Endodermal cell (in vitro differentiated cells): ENCODE results near the gene FTO. TPM values are rescaled to one million over a fixed set of nuclear protein-coding genes. Genes with fewer than 3 reads are reported as not detected.

Experiments used
- DNase-seq: peaks from one replicate; pipeline ENCODE4 v3.0.0-alpha.2; 2017
- H3K27ac ChIP-seq: 2 replicates; pipeline ENCODE4 v1.5.1; 2013; ENCODE audit warnings: mild to moderate bottlenecking, low read depth, low read length, moderate library complexity
- H3K27me3 ChIP-seq: 2 replicates; pipeline ENCODE4 v1.6.1; 2013; ENCODE audit warnings: mild to moderate bottlenecking, low read length, moderate library complexity; ENCODE audit not compliant: insufficient read depth, control insufficient read depth, poor library complexity, severe bottlenecking
- H3K36me3 ChIP-seq: 2 replicates; pipeline ENCODE4 v1.7.0; 2013; ENCODE audit warnings: mild to moderate bottlenecking, low read length, moderate library complexity; ENCODE audit not compliant: control insufficient read depth, insufficient read depth
- H3K4me1 ChIP-seq: one replicate; pipeline ENCODE4 v1.7.0; 2013; ENCODE audit warnings: low read length; ENCODE audit not compliant: control insufficient read depth, insufficient read depth
- H3K4me3 ChIP-seq: 2 replicates; pipeline ENCODE4 v1.5.1; 2013; ENCODE audit warnings: mild to moderate bottlenecking, low read length, moderate library complexity
- H3K9ac ChIP-seq: 2 replicates; pipeline ENCODE4 v1.6.1; 2013; ENCODE audit warnings: mild to moderate bottlenecking, low read length, moderate library complexity; ENCODE audit not compliant: poor library complexity, severe bottlenecking; ENCODE audit errors: extremely low read depth
- H3K9me3 ChIP-seq: 2 replicates; pipeline ENCODE4 v1.6.1; 2013; ENCODE audit warnings: mild to moderate bottlenecking, low read length, moderate library complexity; ENCODE audit not compliant: control insufficient read depth
- H3K27ac Mint-ChIP-seq: 2 replicates; pipeline ENCODE4 v1.8.0; 2020; ENCODE audit warnings: mixed read lengths
- H3K27me3 Mint-ChIP-seq: 2 replicates; pipeline ENCODE4 v1.8.0; 2021; ENCODE audit warnings: mild to moderate bottlenecking, mixed read lengths; ENCODE audit not compliant: insufficient read depth
- H3K36me3 Mint-ChIP-seq: 2 replicates; pipeline ENCODE4 v1.8.0; 2020; ENCODE audit warnings: low read depth, mixed read lengths
- H3K4me1 Mint-ChIP-seq: 2 replicates; pipeline ENCODE4 v1.8.0; 2020; ENCODE audit warnings: mixed read lengths
- H3K4me3 Mint-ChIP-seq: 2 replicates; pipeline ENCODE4 v1.8.0; 2020; ENCODE audit warnings: mild to moderate bottlenecking, moderate library complexity, mixed read lengths
- H3K9me3 Mint-ChIP-seq: 2 replicates; pipeline ENCODE4 v1.8.0; 2020; ENCODE audit warnings: mild to moderate bottlenecking, mixed read lengths
- CTCF ChIP-seq: fragments of 200-600 bp; sonication (generic); conservative IDR thresholded peaks from 2 replicates; pipeline ENCODE4 v1.5.0; 2021; ENCODE audit warnings: antibody characterized with exemption, mild to moderate bottlenecking
- WGBS, 2 experiments: methylation state at CpG; one replicate each; pipeline versions ENCODE4 v1.1.5 to v1.1.7; 2013; ENCODE audit warnings: missing lambda C conversion rate in 2 of 2, mixed read lengths in 1 of 2; ENCODE audit not compliant: insufficient coverage in 1 of 2, insufficient read length in 1 of 2; 5-methylcytosine and 5-hydroxymethylcytosine counted together
- total RNA-seq, 2 donors: library from RNA; stranded (reverse); fragmentation: NEBNext Ultra II Directional in 1 of 2; extraction: Animal tissue kit (Norgen Biotek cat#: 25700) in 1 of 2; gene quantifications; 2 replicates in 1 of 2; 3 replicates in 1 of 2; pipeline ENCODE4 v1.2.1, GENCODE V29; 2021

Gene FTO
- total RNA-seq, 2 donors from 2014 or later: 80.3 to 102 TPM

GRCh38 chr16:54164789-54165173 lies 460.8 kb downstream of the FTO start:
- WGBS, 2 experiments: 94 to 100% methylated on average over 1 to 3 of the region's 3 CpGs
- Histone ChIP-seq H3K27ac (no peak overlapping the region), H3K4me3 (no peak overlapping the region), H3K4me1 (no peaks in the 10 kb centered on the region), H3K27me3 (no peaks in the 10 kb centered on the region), H3K9ac (no peak overlapping the region), H3K9me3 (no peaks in the 10 kb centered on the region), H3K36me3 (no peaks in the 10 kb centered on the region)
- no peak for TF ChIP-seq CTCF
- no peaks in the 10 kb centered on the region for H3K9me3 Mint-ChIP-seq
- H3K27me3 Mint-ChIP-seq: no peaks in the 10 kb centered on the region
- no peak for DNase-seq
- H3K36me3 Mint-ChIP-seq: no peaks in the 10 kb centered on the region
- H3K4me1 Mint-ChIP-seq: no peaks in the 10 kb centered on the region
- no peak overlapping the region for H3K4me3 Mint-ChIP-seq
- no peak overlapping the region for H3K27ac Mint-ChIP-seq

- no peaks in the 10 kb centered on the region for H3K4me1 Mint-ChIP-seq
- no peak for TF ChIP-seq CTCF
- H3K27me3 ChIP-seq: no peaks in the 10 kb centered on the region
- no peak overlapping the region for H3K9ac ChIP-seq
- no peaks in the 10 kb centered on the region for H3K9me3 Mint-ChIP-seq
- no peaks in the 10 kb centered on the region for H3K9me3 ChIP-seq
- no peak for DNase-seq
- no peaks in the 10 kb centered on the region for H3K27me3 Mint-ChIP-seq
- H3K27ac ChIP-seq: no peak overlapping the region
- no peaks in the 10 kb centered on the region for H3K4me1 ChIP-seq
- H3K27ac Mint-ChIP-seq: no peak overlapping the region
- no peaks in the 10 kb centered on the region for H3K36me3 Mint-ChIP-seq
- H3K4me3 Mint-ChIP-seq: no peak overlapping the region
- no peak overlapping the region for H3K4me3 ChIP-seq
- H3K36me3 ChIP-seq: no peaks in the 10 kb centered on the region
- WGBS, 2 experiments: 79 to 92% methylated on average over 10 to 12 of the region's 12 CpGs
Observed at GRCh38 chr16:54165174-54165911, 461.4 kb downstream of the FTO start.

- WGBS, 2 experiments: 91 to 94% methylated on average over 3 to 8 of the region's 8 CpGs
Observed at GRCh38 chr16:54165912-54166865, 462.2 kb downstream of the FTO start.

More at GRCh38 chr16:54165912-54166865, 462.2 kb downstream of the FTO start:
- Mint-ChIP-seq H3K9me3 (no peaks in the 10 kb centered on the region), H3K27me3 (no peaks in the 10 kb centered on the region), H3K36me3 (no peaks in the 10 kb centered on the region), H3K27ac (no peak overlapping the region), H3K4me1 (peaks cover 2% of the 10 kb centered on the region), H3K4me3 (no peak overlapping the region)
- no peak overlapping the region for H3K9ac ChIP-seq
- H3K36me3 ChIP-seq: no peaks in the 10 kb centered on the region
- DNase-seq: no peak
- no peak overlapping the region for H3K27ac ChIP-seq
- no peaks in the 10 kb centered on the region for H3K9me3 ChIP-seq
- no peaks in the 10 kb centered on the region for H3K27me3 ChIP-seq
- TF ChIP-seq CTCF: no peak
- no peaks in the 10 kb centered on the region for H3K4me1 ChIP-seq
- H3K4me3 ChIP-seq: no peak overlapping the region
